Activated CD4-positive, alpha-beta T cell treated with anti-CD3 and anti-CD28 coated beads for 36 hours (primary cell): Measurements from ENCODE around the gene ADGRG3. TPM values are rescaled to one million over a fixed set of nuclear protein-coding genes. Genes with fewer than 3 reads are reported as not detected.

Experiments
- ATAC-seq: fragments of 200-7000 bp; cut with Tn5 transposase; one replicate; pipeline ENCODE4 v1.10.0; 2021; ENCODE audit warnings: mild to moderate bottlenecking, moderate library complexity
- CTCF ChIA-PET: fragments of 350-600 bp; sonication (Branson Sonifier 250); formaldehyde crosslinking; loops from one replicate; lab custom pipeline; 2021; ENCODE audit warnings: antibody characterized with exemption; lab: Charles Lee
- POLR2A ChIA-PET: fragments of 350-600 bp; sonication (Branson Sonifier 250); formaldehyde crosslinking; loops from one replicate; lab custom pipeline; 2021; ENCODE audit warnings: antibody characterized with exemption, inconsistent platforms; lab: Charles Lee
- DNase-seq: peaks from one replicate; pipeline ENCODE4 v3.0.0-alpha.2; 2020
- H3K27ac Mint-ChIP-seq: one replicate; pipeline ENCODE4 v1.8.0; 2021; ENCODE audit warnings: mixed read lengths
- H3K27me3 Mint-ChIP-seq: one replicate; pipeline ENCODE4 v1.8.0; 2021; ENCODE audit warnings: mixed read lengths
- H3K36me3 Mint-ChIP-seq: one replicate; pipeline ENCODE4 v1.8.0; 2021; ENCODE audit warnings: low read depth, mixed read lengths
- H3K4me1 Mint-ChIP-seq: one replicate; pipeline ENCODE4 v1.8.0; 2021; ENCODE audit warnings: mixed read lengths
- H3K4me3 Mint-ChIP-seq: one replicate; pipeline ENCODE4 v1.8.0; 2021; ENCODE audit warnings: mild to moderate bottlenecking, moderate library complexity, mixed read lengths
- H3K9me3 Mint-ChIP-seq: one replicate; pipeline ENCODE4 v1.8.0; 2021; ENCODE audit warnings: low read depth, mixed read lengths
- intact Hi-C, 2 experiments: fragments of 100-400 bp; cut with DNase I in 1 of 2; cut with micrococcal nuclease in 1 of 2; formaldehyde crosslinking; loops; one replicate each; pipeline versions ENCODE4 v1.14.2 to v1.15.1; 2022 to 2024; cut with DNase I, micrococcal nuclease
- total RNA-seq, 2 experiments: library from RNA; stranded (reverse); gene quantifications; one replicate each; pipeline ENCODE4 v1.2.3, GENCODE V29; 2021

The ADGRG3 gene, protein sequence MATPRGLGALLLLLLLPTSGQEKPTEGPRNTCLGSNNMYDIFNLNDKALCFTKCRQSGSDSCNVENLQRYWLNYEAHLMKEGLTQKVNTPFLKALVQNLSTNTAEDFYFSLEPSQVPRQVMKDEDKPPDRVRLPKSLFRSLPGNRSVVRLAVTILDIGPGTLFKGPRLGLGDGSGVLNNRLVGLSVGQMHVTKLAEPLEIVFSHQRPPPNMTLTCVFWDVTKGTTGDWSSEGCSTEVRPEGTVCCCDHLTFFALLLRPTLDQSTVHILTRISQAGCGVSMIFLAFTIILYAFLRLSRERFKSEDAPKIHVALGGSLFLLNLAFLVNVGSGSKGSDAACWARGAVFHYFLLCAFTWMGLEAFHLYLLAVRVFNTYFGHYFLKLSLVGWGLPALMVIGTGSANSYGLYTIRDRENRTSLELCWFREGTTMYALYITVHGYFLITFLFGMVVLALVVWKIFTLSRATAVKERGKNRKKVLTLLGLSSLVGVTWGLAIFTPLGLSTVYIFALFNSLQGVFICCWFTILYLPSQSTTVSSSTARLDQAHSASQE
- total RNA-seq, result not detected

DNA sequence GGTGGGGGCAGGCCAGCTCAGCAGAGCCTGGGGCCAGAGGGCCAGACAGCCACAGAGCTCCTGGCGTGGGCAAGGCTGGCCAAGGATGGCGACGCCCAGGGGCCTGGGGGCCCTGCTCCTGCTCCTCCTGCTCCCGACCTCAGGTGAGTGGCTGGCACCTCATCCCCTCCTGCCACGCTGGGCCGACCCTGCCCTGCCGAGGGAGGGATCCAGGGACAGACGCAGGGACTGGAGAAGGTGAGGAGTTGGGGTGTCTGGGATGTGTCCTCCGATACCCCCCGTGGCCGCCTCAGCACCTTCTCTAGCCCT, at the start of gene ADGRG3:
Gene ADGRG3, plus strand, starts transcription at position 44 of the 309 bp plus-strand sequence. Its CDS starts 42 bp downstream, at position 86.
- no peak for ATAC-seq
- no peak within 1 kb of the TSS for H3K27ac Mint-ChIP-seq
- no peaks in the 10 kb centered on the region for H3K9me3 Mint-ChIP-seq
- H3K27me3 Mint-ChIP-seq, result no peaks in the 10 kb centered on the region
- ChIA-PET CTCF (interaction anchor here (0.7 kb wide), 1 partner anchor 59 kb away, joined by 6 read pairs; no protein-coding TSS in a partner anchor), POLR2A (no interaction called here)
- H3K36me3 Mint-ChIP-seq, result no peaks in the 10 kb centered on the region
- intact Hi-C loops, result no loop called here
- no peaks in the 10 kb centered on the region for H3K4me1 Mint-ChIP-seq
- DNase-seq, result no peak
- no peak within 1 kb of the TSS for H3K4me3 Mint-ChIP-seq

DNA sequence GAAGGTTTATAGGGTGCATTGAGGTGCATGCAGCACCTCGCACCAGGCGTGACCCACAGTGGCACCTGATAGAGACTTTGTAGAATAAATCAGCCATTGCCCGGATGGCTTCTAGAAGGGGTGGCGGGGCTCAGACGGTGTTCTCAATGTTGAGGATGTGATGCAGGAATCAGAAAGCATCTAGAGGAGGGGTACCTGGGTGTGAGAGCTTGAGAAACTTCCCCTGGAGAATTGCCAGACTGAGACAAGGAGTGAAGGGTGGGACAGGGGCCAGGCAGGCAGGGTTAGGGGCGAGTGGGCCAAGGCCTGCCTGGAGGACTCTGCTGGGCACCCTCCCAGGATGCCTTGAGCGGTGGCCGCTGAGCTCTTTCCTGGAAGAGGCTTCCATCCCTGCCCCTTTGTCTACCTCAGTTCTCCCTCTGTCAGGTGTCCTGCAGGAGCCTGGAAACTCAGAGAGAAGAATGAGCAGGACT, 48.9 kb upstream of the ADGRG3 start:
- H3K4me3 Mint-ChIP-seq, result no peak overlapping the region

DNA sequence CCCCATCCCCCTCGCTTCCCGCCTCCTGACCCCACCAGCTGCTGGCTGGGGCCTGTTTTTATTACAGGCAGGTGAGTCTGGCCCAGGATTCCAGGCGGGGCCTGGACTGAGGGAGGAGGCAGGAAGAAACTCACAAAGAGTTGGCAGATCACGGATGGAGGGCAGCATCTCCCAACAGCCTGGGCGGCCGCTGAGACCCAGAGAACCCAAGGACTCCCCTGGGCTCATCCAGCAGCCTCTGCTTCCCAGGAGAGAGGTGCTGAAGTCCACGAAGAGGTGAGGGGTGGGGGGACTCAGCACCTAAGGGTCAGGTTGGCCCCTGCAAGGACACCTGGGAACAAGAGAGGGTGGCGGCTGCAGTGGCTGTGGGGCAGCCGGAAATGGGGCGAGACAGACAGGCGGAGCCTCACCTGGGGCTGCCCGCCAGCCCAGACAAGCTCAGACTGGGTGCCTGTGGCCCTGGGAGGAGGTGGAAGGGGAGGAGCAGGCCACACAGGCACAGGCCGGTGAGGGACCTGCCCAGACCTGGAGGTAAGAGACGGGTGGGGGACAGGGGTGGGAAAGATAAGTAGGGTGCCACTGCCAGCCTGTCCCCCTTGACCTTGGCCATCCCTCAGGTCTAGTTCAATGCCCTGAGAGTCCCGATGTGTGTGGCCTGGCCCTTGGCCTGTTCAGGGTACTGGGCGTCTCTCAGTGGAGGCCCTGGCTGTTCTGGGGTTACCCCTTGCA, 48.3 kb upstream of the ADGRG3 start:
- intact Hi-C loops, result no loop called here
- ATAC-seq, result no peak
- no peaks in the 10 kb centered on the region for H3K36me3 Mint-ChIP-seq
- no peak overlapping the region for H3K27ac Mint-ChIP-seq
- CTCF ChIA-PET, result interaction anchor here (0.6 kb wide), 2 partner anchors 29 to 387 kb away, joined by 3 read pairs; no protein-coding TSS in a partner anchor
- no peaks in the 10 kb centered on the region for H3K27me3 Mint-ChIP-seq
- H3K4me1 Mint-ChIP-seq, result peaks cover 6% of the 10 kb centered on the region
- H3K4me3 Mint-ChIP-seq, result no peak overlapping the region
- DNase-seq, result no peak
- POLR2A ChIA-PET, result no interaction called here
- H3K9me3 Mint-ChIP-seq, result no peaks in the 10 kb centered on the region

More for the DNA sequence above, 48.9 kb upstream of the ADGRG3 start:
- POLR2A ChIA-PET, result no interaction called here
- CTCF ChIA-PET, result interaction anchor here (0.6 kb wide), 2 partner anchors 29 to 386 kb away, joined by 3 read pairs; no protein-coding TSS in a partner anchor
- Mint-ChIP-seq H3K4me1 (peaks cover 12% of the 10 kb centered on the region), H3K27me3 (no peaks in the 10 kb centered on the region), H3K9me3 (no peaks in the 10 kb centered on the region), H3K27ac (no peak overlapping the region), H3K36me3 (no peaks in the 10 kb centered on the region)
- ATAC-seq, result no peak
- intact Hi-C loops, result no loop called here
- no peak for DNase-seq

DNA sequence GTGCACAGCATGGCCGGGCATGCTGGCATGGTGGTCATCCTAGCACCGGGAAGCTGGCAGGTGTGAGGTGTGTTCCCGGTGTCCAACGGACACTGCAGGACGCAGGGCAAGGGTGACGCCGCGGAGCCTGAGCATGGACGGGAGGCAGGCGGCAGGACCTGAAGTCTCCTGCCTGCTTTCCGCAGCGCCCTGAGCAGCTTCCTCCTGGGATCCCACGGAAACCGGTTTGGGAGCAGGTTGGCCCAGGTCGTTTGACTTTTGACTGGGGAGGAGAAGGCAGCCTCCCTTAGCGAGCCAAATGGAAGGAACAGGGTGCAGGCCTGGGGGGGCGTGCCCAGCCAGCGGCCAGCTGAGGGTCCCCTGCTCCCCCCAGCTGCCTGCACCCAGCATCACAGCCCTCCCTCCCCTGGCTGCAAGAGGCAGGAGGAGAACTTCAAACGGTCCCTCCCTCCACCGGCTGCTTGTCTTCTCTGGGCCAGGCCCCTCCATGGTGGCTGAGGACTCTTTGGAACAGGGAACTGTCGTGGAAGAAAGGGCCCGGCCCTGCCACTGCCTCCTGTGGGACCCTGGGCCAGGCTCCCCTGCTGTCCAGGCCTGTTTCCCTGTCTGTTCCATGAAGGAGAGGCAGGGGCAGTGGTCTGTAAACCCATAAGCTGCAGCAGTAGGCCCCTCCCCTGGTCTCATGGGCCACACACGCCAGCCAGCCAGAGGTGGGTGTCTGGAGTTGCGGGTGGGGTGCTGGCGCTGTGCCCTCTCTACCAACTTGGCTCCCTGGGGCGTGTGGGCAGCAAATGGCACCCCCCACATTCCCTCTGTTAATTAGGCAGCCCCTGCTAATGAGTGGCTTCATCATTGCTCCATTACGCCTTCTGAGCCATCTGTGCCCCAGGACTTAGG, 47.5 kb upstream of the ADGRG3 start:
- no peaks in the 10 kb centered on the region for H3K36me3 Mint-ChIP-seq
- no peaks in the 10 kb centered on the region for H3K9me3 Mint-ChIP-seq
- POLR2A ChIA-PET, result no interaction called here
- H3K27ac Mint-ChIP-seq, result no peak overlapping the region
- ATAC-seq (no peak), DNase-seq (no peak)
- intact Hi-C loops, result no loop called here
- H3K4me3 Mint-ChIP-seq, result no peak overlapping the region
- CTCF ChIA-PET, result interaction anchor here (1.2 kb wide), 1 partner anchor 15 kb away, joined by 4 read pairs; no protein-coding TSS in a partner anchor
- no peaks in the 10 kb centered on the region for H3K27me3 Mint-ChIP-seq
- no peaks in the 10 kb centered on the region for H3K4me1 Mint-ChIP-seq

DNA sequence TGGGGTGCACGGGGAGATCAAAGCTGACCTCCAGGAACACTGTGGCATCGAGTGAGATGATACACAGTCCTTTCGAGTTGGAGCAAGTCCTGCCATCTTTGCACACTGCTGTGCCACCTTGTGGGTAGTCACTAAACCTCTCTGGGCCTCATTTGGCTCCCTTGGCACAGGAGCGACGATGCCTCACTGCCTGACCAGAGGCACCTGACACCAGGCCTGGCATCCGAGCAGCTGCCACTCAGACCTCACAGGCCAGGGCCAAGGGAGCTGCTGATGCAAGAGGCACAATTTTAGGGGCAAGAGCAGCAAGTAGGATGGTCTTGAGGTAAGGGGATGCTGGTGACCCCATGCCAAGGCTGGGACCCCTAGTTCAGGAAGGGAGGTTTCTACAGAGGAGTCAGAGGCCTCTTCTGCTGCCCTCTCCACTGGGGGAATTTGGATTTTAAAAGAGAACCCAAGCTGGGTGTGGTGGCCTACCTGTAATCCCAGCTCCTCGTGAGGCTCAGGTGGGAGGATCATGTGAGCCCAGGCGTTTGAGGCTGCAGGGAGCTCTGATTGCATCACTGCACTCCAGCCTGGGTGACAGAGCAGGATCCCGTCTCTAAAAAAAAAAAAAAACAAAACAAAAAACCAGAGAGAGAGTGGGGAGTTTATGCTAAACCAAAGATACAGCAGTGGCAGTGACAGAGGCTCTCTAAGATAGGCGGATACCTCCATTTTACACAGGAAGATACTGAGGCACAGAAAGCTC, 46.4 kb upstream of the ADGRG3 start:
- no peak for ATAC-seq
- intact Hi-C loops, result no loop called here
- Mint-ChIP-seq H3K27ac (no peak overlapping the region), H3K9me3 (no peaks in the 10 kb centered on the region), H3K4me1 (no peaks in the 10 kb centered on the region), H3K4me3 (no peak overlapping the region), H3K36me3 (no peaks in the 10 kb centered on the region), H3K27me3 (no peaks in the 10 kb centered on the region)
- POLR2A ChIA-PET, result no interaction called here
- CTCF ChIA-PET, result interaction anchor here (0.6 to 1.2 kb wide), 2 partner anchors 14 to 45 kb away, joined by 3 to 4 read pairs; no protein-coding TSS in a partner anchor
- DNase-seq, result no peak

DNA sequence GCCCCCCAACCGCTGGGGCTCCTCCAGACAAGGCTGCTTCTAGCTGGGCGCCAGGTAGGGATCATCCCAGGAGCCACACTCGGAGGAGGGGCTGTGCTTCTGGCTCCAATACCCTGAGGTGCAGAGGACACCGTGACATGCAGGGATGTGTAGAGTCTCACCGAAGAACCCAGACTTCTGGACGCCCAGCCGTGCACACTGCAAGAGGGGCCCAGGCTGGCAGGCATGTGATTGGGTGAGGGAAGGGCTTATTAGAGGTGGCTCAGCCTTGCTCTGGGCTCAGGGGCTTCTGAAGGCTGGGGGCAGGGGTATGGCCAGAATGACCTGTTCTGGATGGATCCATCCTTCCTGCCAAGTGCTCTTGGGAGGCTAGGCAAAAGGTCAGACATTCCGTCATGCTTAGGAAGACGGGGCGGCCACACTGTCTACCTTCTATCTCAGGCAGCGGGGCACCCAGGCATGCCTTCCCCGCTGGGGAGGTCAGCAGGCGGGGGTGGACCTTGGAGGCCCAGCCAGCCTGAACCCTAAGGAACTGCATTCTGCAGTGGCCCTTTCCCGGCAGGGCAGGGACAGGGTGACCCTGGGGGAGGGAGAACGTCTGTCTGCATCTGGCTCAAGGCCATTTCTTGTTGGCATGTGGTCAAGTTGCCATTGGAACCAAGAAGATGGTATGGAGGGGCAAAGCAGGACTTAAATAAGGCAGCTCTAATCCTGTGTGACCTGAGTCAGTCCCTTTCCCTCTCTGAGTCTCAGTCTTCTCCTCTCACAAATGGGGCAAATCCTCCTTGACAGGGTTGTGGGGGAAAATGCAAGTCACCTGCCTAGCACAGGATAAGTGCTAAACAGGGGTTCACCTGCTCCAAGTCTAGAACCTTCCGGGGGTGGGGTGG, 45.5 kb upstream of the ADGRG3 start:
- CTCF ChIA-PET, result no interaction called here
- ATAC-seq (no peak), DNase-seq (no peak)
- H3K9me3 Mint-ChIP-seq, result no peaks in the 10 kb centered on the region
- no peaks in the 10 kb centered on the region for H3K36me3 Mint-ChIP-seq
- no peak overlapping the region for H3K4me3 Mint-ChIP-seq
- H3K4me1 Mint-ChIP-seq, result no peaks in the 10 kb centered on the region
- POLR2A ChIA-PET, result no interaction called here
- H3K27me3 Mint-ChIP-seq, result no peaks in the 10 kb centered on the region
- intact Hi-C loops, result no loop called here
- no peak overlapping the region for H3K27ac Mint-ChIP-seq

DNA sequence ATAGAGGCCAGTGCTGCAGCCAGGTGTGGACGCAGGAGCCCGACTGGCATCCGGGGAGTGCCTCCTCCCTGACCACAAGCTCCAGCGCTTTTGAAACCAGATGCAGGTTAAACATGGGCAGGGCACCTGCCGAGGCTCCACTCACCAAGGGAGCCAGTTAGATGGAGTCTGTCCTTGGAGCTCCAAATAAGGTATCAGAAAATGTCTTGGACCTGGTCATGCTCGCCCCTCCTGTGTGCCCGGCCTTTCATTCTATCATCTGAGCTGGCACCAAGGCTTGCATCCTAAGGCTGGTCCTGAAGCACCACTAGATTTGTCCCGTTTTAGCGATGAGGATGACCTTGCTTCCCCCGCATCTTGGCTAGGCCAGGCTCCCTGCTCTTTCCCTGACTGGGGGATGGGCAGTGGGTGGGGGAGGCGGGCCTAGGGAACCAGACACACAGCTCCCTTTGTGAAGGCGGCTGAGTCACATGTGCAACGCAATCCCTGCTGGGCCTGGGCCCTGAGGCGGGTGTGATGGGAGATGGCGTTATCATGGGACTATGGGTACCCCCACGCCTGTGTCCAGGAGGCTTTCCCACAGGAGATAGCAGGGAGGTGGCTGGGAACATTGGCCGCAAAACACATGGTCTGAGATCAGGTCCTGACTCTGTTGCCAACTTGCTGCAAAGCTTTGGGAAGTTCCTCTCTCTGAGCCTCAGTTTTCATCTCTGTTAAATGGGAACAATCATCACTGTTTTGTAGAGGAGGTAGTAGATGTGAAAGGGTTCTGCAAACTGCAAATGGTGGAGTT, 44.7 kb upstream of the ADGRG3 start:
- intact Hi-C loops, result no loop called here
- H3K27me3 Mint-ChIP-seq, result peaks cover 2% of the 10 kb centered on the region
- DNase-seq (no peak), ATAC-seq (no peak)
- no peak overlapping the region for H3K4me3 Mint-ChIP-seq
- no peaks in the 10 kb centered on the region for H3K9me3 Mint-ChIP-seq
- ChIA-PET POLR2A (no interaction called here), CTCF (interaction anchor here (0.8 to 1.4 kb wide), 2 partner anchors 21 to 23 kb away, joined by 3 read pairs; no protein-coding TSS in a partner anchor)
- no peak overlapping the region for H3K27ac Mint-ChIP-seq
- H3K36me3 Mint-ChIP-seq, result no peaks in the 10 kb centered on the region
- peaks cover 5% of the 10 kb centered on the region for H3K4me1 Mint-ChIP-seq

DNA sequence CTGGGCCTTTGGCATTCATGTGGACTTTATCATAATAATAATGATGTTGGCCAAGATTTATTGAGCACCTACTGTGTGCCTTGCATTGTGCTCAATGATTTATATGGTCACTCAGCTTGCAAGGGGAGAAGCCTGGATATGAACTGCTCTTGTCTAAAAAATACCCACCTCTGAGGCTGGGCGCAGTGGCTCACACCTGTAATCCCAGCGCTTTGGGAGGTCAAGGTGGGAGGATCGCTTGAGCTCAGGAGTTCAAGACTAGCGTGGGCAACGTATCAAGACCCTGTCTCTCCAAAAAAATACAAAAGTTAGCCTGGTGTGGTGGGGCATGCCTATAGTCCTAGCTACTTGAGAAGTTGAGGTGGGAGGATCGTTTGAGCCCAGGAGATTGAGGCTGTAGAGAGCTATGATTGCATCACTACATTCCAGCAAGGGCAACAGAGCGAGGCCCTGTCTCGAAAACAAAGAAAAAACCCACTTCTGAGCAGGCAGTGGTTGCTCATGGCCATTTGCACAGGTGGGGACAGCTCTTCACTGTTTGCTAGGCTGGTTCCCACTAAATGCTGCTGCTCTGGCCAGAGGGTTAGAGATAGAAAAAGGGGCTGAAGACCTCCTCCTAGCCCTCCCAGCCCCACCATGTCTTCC, 43.9 kb upstream of the ADGRG3 start:
- CTCF ChIA-PET, result interaction anchor here (0.8 to 1.4 kb wide), 2 partner anchors 22 to 23 kb away, joined by 3 read pairs; no protein-coding TSS in a partner anchor
- no peak overlapping the region for H3K27ac Mint-ChIP-seq

More for the DNA sequence above, 43.9 kb upstream of the ADGRG3 start:
- peaks cover 8% of the 10 kb centered on the region for H3K27me3 Mint-ChIP-seq
- H3K36me3 Mint-ChIP-seq, result no peaks in the 10 kb centered on the region
- intact Hi-C loops, result no loop called here
- H3K4me1 Mint-ChIP-seq, result peaks cover 12% of the 10 kb centered on the region
- POLR2A ChIA-PET, result no interaction called here
- DNase-seq, result no peak
- H3K4me3 Mint-ChIP-seq, result no peak overlapping the region
- H3K9me3 Mint-ChIP-seq, result no peaks in the 10 kb centered on the region
- ATAC-seq, result no peak
